ENCODE measurements around the gene COQ3.

DNA sequence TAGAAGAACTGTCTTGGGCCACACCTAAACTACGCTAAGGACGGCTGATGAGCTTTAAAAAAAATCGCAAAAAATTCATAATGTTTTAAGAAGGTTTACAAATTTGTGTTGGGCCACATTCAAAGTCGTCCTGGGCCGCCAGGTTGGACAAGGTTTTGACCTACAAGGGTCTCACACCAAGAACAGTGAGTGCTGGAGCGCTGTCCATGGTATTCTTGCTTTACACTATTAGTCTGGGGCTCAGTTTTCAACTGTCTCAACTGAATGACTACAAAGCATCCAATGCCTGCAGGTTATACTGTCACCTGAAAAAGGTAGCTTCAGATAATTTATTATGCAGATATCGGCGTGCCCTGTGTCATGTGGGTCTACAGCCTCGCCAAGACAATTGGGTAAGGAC is 40.9 kb downstream of the COQ3 start:
- TF ChIP-seq, protein P1, sequence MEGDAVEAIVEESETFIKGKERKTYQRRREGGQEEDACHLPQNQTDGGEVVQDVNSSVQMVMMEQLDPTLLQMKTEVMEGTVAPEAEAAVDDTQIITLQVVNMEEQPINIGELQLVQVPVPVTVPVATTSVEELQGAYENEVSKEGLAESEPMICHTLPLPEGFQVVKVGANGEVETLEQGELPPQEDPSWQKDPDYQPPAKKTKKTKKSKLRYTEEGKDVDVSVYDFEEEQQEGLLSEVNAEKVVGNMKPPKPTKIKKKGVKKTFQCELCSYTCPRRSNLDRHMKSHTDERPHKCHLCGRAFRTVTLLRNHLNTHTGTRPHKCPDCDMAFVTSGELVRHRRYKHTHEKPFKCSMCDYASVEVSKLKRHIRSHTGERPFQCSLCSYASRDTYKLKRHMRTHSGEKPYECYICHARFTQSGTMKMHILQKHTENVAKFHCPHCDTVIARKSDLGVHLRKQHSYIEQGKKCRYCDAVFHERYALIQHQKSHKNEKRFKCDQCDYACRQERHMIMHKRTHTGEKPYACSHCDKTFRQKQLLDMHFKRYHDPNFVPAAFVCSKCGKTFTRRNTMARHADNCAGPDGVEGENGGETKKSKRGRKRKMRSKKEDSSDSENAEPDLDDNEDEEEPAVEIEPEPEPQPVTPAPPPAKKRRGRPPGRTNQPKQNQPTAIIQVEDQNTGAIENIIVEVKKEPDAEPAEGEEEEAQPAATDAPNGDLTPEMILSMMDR (IDR thresholded peaks at IDR 0.05; ENCODE audit: low read depth, low read length, missing input control): no peak
- TF ChIP-seq, protein P2, sequence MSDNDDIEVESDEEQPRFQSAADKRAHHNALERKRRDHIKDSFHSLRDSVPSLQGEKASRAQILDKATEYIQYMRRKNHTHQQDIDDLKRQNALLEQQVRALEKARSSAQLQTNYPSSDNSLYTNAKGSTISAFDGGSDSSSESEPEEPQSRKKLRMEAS (IDR thresholded peaks at IDR 0.05): no peak
- no peak for TF ChIP-seq RAD21 (IDR thresholded peaks at IDR 0.05)
- no peak for TF ChIP-seq RXRA (IDR thresholded peaks at IDR 0.05)
- TF ChIP-seq, protein P3, sequence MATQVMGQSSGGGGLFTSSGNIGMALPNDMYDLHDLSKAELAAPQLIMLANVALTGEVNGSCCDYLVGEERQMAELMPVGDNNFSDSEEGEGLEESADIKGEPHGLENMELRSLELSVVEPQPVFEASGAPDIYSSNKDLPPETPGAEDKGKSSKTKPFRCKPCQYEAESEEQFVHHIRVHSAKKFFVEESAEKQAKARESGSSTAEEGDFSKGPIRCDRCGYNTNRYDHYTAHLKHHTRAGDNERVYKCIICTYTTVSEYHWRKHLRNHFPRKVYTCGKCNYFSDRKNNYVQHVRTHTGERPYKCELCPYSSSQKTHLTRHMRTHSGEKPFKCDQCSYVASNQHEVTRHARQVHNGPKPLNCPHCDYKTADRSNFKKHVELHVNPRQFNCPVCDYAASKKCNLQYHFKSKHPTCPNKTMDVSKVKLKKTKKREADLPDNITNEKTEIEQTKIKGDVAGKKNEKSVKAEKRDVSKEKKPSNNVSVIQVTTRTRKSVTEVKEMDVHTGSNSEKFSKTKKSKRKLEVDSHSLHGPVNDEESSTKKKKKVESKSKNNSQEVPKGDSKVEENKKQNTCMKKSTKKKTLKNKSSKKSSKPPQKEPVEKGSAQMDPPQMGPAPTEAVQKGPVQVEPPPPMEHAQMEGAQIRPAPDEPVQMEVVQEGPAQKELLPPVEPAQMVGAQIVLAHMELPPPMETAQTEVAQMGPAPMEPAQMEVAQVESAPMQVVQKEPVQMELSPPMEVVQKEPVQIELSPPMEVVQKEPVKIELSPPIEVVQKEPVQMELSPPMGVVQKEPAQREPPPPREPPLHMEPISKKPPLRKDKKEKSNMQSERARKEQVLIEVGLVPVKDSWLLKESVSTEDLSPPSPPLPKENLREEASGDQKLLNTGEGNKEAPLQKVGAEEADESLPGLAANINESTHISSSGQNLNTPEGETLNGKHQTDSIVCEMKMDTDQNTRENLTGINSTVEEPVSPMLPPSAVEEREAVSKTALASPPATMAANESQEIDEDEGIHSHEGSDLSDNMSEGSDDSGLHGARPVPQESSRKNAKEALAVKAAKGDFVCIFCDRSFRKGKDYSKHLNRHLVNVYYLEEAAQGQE (IDR thresholded peaks at IDR 0.05): peak; percentile 77
